Breast epithelium (tissue), 4 donors: ENCODE data around the gene CHD6. TPM values are rescaled to one million over a fixed set of nuclear protein-coding genes. Genes with fewer than 3 reads are reported as not detected.

ENCODE experiments used
- DNase-seq, 2 donors: peaks; one replicate each; pipeline ENCODE4 v3.0.0-alpha.2; 2019; ENCODE audit warnings: low spot score in 2 of 2
- H3K27ac ChIP-seq, 2 donors: fragments of 200-600 bp; sonication (generic) in 1 of 2; one replicate each; pipeline ENCODE4 v1.5.1; 2016 to 2019; ENCODE audit warnings: mild to moderate bottlenecking in 1 of 2
- H3K27me3 ChIP-seq, 2 donors: fragments of 200-600 bp; sonication (generic) in 1 of 2; one replicate each; pipeline versions ENCODE4 v1.5.1 to v1.6.0; 2017 to 2019; ENCODE audit warnings: control low read depth in 1 of 2, mild to moderate bottlenecking in 1 of 2
- H3K36me3 ChIP-seq: fragments of 200-600 bp; one replicate; pipeline ENCODE4 v1.5.1; 2019
- H3K4me1 ChIP-seq, 2 donors: fragments of 200-600 bp; sonication (generic); one replicate each; pipeline ENCODE4 v1.5.1; 2016 to 2019; ENCODE audit warnings: control low read depth in 1 of 2
- H3K4me3 ChIP-seq, 3 donors: fragments of 200-600 bp; sonication (generic); 1 replicate in 2 of 3; 2 replicates in 1 of 3; pipeline ENCODE4 v1.5.1; 2016 to 2019; ENCODE audit warnings: mild to moderate bottlenecking in 3 of 3, moderate library complexity in 2 of 3
- H3K9me3 ChIP-seq, 2 donors: fragments of 200-600 bp; sonication (generic) in 1 of 2; one replicate each; pipeline ENCODE4 v1.5.1; 2016 to 2019; ENCODE audit warnings: control low read depth in 1 of 2
- POLR2A ChIP-seq: fragments of 450-650 bp; IDR thresholded peaks from one replicate; pipeline ENCODE4 v1.6.1; 2016; ENCODE audit warnings: antibody characterized with exemption, mild to moderate bottlenecking, moderate library complexity
- POLR2AphosphoS5 ChIP-seq, 3 donors: sonication (generic); formaldehyde crosslinking; IDR thresholded peaks; one replicate each; pipeline ENCODE4 v1.6.1; 2017; ENCODE audit warnings: antibody characterized with exemption in 3 of 3
- intact Hi-C: fragments of 100-400 bp; cut with DNase I; formaldehyde crosslinking; loops from one replicate; pipeline ENCODE4 v1.15.1; 2023; ENCODE audit warnings: low total_unique reads
- total RNA-seq, 3 donors: library from RNA; depleted of rRNA; stranded (reverse); fragments of >200 nt; gene quantifications; one replicate each; pipeline ENCODE4 v1.1.0, GENCODE V29; 2016
- TF ChIP-seq, protein P1 (sequence below), 3 donors: fragments of 450-650 bp; IDR thresholded peaks; one replicate each; pipeline ENCODE4 v1.5.1; 2016 to 2017; ENCODE audit warnings: antibody characterized with exemption in 3 of 3, mild to moderate bottlenecking in 3 of 3, moderate library complexity in 3 of 3

The CHD6 gene
- total RNA-seq, 3 donors from 2014 or later = 31.4 to 85.8 (median 81.0) TPM

DNA sequence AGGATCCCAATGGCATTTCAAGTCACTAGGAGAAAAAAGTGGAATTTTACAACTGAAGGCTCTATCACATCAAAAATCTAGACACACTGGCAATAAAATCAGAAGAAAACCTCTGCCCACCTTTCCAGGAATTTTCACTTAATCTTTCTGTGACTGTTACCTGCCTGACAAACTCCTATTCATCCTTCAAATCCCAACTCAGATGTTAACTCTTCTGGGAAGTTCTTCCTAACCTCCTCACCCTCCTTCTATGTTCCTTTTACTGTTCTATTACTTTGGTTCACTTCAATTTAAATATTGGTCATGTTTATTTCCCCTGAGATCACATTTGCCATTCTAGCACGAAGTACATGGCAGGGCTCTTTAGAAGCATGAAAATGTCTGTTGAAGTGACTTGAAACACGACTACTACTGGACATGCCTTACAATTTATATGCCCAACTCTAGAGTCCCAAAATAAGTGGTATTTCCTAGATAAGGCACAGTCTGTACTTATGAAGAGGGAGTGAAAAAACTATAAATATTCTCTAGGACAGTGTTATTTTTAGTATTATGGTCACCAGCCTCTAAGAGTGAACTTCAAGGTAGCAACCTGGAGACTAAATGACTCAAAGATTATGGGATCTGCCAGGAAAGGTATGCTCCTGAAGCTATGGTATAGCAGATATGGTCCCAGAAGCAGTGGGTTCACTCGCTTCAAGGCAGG, 17.1 kb downstream of the CHD6 start:
- intact Hi-C loops = no loop called here
- Histone ChIP-seq H3K9me3 (peaks cover 32 to 40% of the 10 kb centered on the region in 2 donors), H3K27me3 (no peaks in the 10 kb centered on the region), H3K4me3 (no peak overlapping the region), H3K36me3 (no peaks in the 10 kb centered on the region), H3K27ac (no peak overlapping the region), H3K4me1 (no peaks in the 10 kb centered on the region)
- TF ChIP-seq, protein P1, sequence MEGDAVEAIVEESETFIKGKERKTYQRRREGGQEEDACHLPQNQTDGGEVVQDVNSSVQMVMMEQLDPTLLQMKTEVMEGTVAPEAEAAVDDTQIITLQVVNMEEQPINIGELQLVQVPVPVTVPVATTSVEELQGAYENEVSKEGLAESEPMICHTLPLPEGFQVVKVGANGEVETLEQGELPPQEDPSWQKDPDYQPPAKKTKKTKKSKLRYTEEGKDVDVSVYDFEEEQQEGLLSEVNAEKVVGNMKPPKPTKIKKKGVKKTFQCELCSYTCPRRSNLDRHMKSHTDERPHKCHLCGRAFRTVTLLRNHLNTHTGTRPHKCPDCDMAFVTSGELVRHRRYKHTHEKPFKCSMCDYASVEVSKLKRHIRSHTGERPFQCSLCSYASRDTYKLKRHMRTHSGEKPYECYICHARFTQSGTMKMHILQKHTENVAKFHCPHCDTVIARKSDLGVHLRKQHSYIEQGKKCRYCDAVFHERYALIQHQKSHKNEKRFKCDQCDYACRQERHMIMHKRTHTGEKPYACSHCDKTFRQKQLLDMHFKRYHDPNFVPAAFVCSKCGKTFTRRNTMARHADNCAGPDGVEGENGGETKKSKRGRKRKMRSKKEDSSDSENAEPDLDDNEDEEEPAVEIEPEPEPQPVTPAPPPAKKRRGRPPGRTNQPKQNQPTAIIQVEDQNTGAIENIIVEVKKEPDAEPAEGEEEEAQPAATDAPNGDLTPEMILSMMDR (IDR thresholded peaks at IDR 0.05) = no peak
- no peak for DNase-seq

GRCh38 chr20:41599699-41600104, 18.5 kb downstream of the CHD6 start:
- TF ChIP-seq POLR2A (no peak), POLR2AphosphoS5 (IDR thresholded peaks at IDR 0.05) (no peak)
- TF ChIP-seq, protein P1 (IDR thresholded peaks at IDR 0.05) = no peak
- Histone ChIP-seq H3K9me3 (peaks cover 38 to 54% of the 10 kb centered on the region in 2 donors), H3K36me3 (no peaks in the 10 kb centered on the region), H3K4me3 (no peak overlapping the region), H3K27ac (no peak overlapping the region), H3K27me3 (no peaks in the 10 kb centered on the region), H3K4me1 (no peaks in the 10 kb centered on the region)
- DNase-seq = no peak
- intact Hi-C loops = no loop called here

GRCh38 chr20:41598719-41599118, 19.5 kb downstream of the CHD6 start:
- no peaks in the 10 kb centered on the region for H3K27me3 ChIP-seq
- H3K4me1 ChIP-seq = no peaks in the 10 kb centered on the region
- no peaks in the 10 kb centered on the region for H3K36me3 ChIP-seq
- peaks cover 45 to 61% of the 10 kb centered on the region in 2 donors for H3K9me3 ChIP-seq
- no peak for TF ChIP-seq POLR2A
- TF ChIP-seq POLR2AphosphoS5 (IDR thresholded peaks at IDR 0.05) = no peak
- TF ChIP-seq, protein P1 (IDR thresholded peaks at IDR 0.05) = no peak
- no peak for DNase-seq
- intact Hi-C loops = no loop called here
- no peak overlapping the region for H3K27ac ChIP-seq
- H3K4me3 ChIP-seq = no peak overlapping the region

DNA sequence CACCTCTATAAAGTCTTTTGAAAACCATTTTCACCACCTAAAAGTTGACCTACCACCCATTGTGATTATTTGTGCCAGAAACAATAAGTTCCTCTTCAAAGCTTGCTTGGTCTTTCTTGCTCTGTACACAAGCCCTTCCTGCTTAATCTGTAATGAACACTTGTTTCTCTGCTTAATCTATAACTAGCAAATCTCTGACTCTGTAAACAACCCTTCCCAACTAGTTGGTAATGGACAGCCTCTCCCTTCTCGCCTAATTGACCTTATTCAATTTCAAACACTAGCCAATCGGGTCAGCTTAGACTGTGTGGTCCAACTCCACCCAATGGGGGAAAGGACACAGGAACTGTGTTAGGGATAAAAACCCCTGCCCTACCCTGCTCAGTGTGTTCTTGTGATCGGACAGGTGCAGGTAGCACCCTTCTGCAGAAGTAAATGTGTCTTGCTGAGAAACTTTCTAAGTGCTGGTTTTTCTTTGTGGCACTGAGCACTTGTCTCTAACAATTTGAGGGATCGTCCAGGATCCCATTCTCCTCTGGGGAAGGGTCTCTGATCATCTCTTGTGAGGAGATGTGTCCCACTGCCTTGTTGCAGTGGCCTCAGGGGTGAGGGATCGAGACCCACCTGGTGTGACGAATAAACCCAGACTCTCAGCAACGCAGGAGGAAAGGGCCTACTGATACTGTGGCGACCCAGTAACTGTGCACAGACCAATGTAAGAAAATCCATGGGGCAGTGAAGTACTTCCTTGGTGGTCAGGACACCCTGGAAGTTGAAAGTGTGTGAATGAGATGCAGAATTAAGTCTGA, 23.5 kb downstream of the CHD6 start:
- no peaks in the 10 kb centered on the region for H3K36me3 ChIP-seq
- TF ChIP-seq POLR2A = no peak
- TF ChIP-seq, protein P1 (IDR thresholded peaks at IDR 0.05) = no peak
- TF ChIP-seq POLR2AphosphoS5 (IDR thresholded peaks at IDR 0.05) = no peak
- DNase-seq = no peak
- no peaks in the 10 kb centered on the region for H3K4me1 ChIP-seq
- H3K9me3 ChIP-seq = peaks cover 33 to 43% of the 10 kb centered on the region in 2 donors
- H3K27me3 ChIP-seq = no peaks in the 10 kb centered on the region
- no peak overlapping the region for H3K27ac ChIP-seq
- intact Hi-C loops = no loop called here
- H3K4me3 ChIP-seq = no peak overlapping the region

DNA sequence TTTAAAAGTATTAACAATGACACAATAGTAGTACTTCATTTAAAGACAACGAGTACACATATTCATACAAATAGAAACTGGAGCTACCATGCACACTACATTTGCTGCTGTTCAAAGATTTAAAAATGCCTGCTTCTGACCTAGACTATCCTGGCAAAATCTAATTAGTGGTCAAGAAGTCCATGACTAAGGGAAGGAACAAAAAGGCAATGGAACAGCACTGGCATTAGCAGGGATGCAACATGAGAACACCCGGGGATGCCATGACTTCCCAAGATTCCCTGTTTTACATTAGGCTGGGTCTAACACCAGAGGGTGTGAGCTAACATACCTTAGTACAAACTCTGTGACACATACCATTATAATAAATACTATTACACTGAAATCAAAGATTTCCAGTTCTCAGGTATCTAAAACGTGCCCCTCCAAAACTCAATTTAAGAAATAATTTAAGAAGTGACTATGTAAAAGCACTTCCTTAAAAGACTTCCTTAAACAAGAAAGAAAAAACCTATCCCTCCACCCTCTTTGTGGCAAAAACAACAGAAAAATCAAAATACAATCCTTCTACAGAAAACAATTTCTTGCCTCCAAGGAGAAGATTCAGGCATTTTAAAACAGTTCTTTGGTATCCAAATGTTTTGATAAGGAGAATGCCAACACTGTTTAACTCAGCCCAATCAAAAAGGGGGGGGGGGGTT, 25.5 kb downstream of the CHD6 start:
- Histone ChIP-seq H3K9me3 (peaks cover 14 to 23% of the 10 kb centered on the region in 2 donors), H3K27ac (no peak overlapping the region), H3K36me3 (no peaks in the 10 kb centered on the region), H3K4me1 (no peaks in the 10 kb centered on the region), H3K27me3 (no peaks in the 10 kb centered on the region), H3K4me3 (no peak overlapping the region)
- DNase-seq = no peak
- TF ChIP-seq, protein P1 (IDR thresholded peaks at IDR 0.05) = no peak
- TF ChIP-seq POLR2AphosphoS5 (IDR thresholded peaks at IDR 0.05) (no peak), POLR2A (no peak)
- intact Hi-C loops = no loop called here
